A549 (cell line): ENCODE measurements around the gene SCYL2.
"Not testable (repeated sequence)": the region's sequence is repeated elsewhere in the genome, so short reads cannot be mapped to it uniquely, and the experiment has no call there.

Source experiments
- CTCF ChIP-seq: fragments of >200 bp; sonication (Bioruptor Twin); formaldehyde crosslinking; IDR thresholded peaks from 3 replicates; pipeline ENCODE4 v1.5.1; 2016
- MAX ChIP-seq: IDR thresholded peaks from 2 replicates; pipeline ENCODE4 v1.6.1; 2012

- TF ChIP-seq MAX, CTCF: not testable (repeated sequence)
These were observed 27.4 kb downstream of the SCYL2 start for GRCh38 chr12:100294366-100294765.
